ENCODE results near the gene KCNA2. TPM values are rescaled to one million over a fixed set of nuclear protein-coding genes. Genes with fewer than 3 reads are reported as not detected.

The KCNA2 gene
- not detected in 2 replicates for total RNA-seq

DNA sequence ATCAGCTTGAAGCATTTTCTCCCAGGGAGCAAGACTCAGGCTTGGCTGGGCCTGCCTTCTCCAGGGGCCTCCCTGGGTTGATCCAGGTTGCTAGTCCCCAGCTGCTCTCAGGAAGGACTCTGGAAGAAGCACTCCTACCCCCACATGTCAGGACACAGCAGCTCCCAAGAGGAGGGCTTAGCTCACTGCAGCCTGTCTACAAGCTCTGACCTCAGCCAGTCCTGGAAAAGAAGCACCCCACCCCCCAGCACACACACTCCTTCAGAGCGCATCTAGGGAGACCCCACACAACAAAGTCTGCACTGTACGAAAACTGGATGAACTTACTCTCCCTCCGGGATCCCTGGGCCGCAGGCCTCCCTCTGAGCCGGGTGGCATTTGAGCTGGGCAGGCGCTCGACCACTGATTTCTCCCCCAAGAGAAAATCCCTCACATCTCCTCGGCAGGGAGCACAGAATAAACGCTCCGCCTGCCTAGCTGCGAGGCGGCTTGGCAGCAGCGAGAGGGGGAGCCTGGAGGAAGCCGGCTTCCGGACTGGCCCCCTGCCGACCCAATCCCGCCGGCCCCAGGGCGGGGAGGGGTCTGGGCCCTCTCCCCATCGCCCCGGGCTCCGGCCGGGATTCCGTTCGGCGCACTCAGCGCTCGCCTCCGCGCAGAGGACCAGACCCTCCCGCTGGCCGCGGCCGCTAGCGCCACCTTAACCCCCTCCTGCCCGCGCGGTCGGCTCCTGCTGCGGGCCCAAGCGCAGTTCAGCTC lies at the start of gene KCNA2:
KCNA2 (minus strand) TSS at position 458 of the 756 bp plus-strand sequence. CDS start 1,576 bp downstream, outside the sequence.

Other genes starting within 250 kb of the KCNA2 start
- gene SLC16A4, start 215.3 kb downstream of the KCNA2 start, total RNA-seq, result 7.7 and 8.6 TPM in 2 replicates
- gene LAMTOR5, start 198.7 kb downstream of the KCNA2 start, total RNA-seq, result 163 and 177 TPM in 2 replicates
- not detected in 2 replicates for gene PROK1, start 155.2 kb downstream of the KCNA2 start, total RNA-seq
- not detected in 2 replicates for gene KCNA10, start 87.2 kb downstream of the KCNA2 start, total RNA-seq
- 0.17 and 0.45 TPM in 2 replicates for gene KCNA3, start 68.6 kb upstream of the KCNA2 start, total RNA-seq